Psoas muscle (tissue), 8 donors: Measurements from ENCODE around the gene MYO9A. TPM values are rescaled to one million over a fixed set of nuclear protein-coding genes. Genes with fewer than 3 reads are reported as not detected.

Experiments used
- ATAC-seq, 4 donors: fragments of 200-7000 bp; cut with Tn5 transposase; one replicate each; pipeline ENCODE4 v1.9.1; 2020; ENCODE audit warnings: moderate library complexity in 3 of 4, mild to moderate bottlenecking in 2 of 4
- DNase-seq, 2 donors: peaks; one replicate each; pipeline ENCODE4 v3.0.0-alpha.2; 2020
- H3K27ac ChIP-seq: fragments of 200-600 bp; one replicate; pipeline ENCODE4 v1.8.0; 2022
- H3K27me3 ChIP-seq, 3 donors: fragments of 200-600 bp in 1 of 3; one replicate each; pipeline versions ENCODE4 v1.6.1 to v1.8.0; 2013 to 2022; ENCODE audit warnings: low read length in 2 of 3, mild to moderate bottlenecking in 2 of 3, moderate library complexity in 1 of 3; ENCODE audit not compliant: insufficient read depth in 3 of 3
- H3K36me3 ChIP-seq, 2 donors: fragments of 200-600 bp in 1 of 2; one replicate each; pipeline versions ENCODE4 v1.6.1 to v1.8.0; 2013 to 2022; ENCODE audit warnings: low read depth in 1 of 2, mild to moderate bottlenecking in 1 of 2, moderate library complexity in 1 of 2; ENCODE audit not compliant: insufficient read depth in 1 of 2
- H3K4me1 ChIP-seq: fragments of 200-600 bp; one replicate; pipeline ENCODE4 v1.8.0; 2022
- H3K4me3 ChIP-seq: fragments of 200-600 bp; one replicate; pipeline ENCODE4 v1.8.0; 2022; ENCODE audit warnings: mild to moderate bottlenecking
- H3K9me3 ChIP-seq: fragments of 200-600 bp; one replicate; pipeline ENCODE4 v1.8.0; 2022
- WGBS, 3 donors: extraction: QIAGEN DNeasy Blood & Tissue Kit; methylation state at CpG; one replicate each; pipeline versions ENCODE4 v1.1.6 to v1.1.7; 2013; 5-methylcytosine and 5-hydroxymethylcytosine counted together
- intact Hi-C, 2 donors: fragments of 100-400 bp; cut with DNase I; formaldehyde crosslinking; loops; one replicate each; pipeline versions ENCODE4 v1.11.0 to v1.14.2; 2022
- polyA plus RNA-seq, 3 donors: library from polyadenylated mRNA; stranded (reverse); fragments of 200-250 nt; gene quantifications; one replicate each; pipeline ENCODE4 v1.2.3, GENCODE V29; 2013
- total RNA-seq, 4 donors: library from RNA; stranded (reverse); fragmentation: NEBNext Ultra II Directional in 2 of 4; extraction: Animal tissue kit (Norgen Biotek cat#: 25700) in 2 of 4; gene quantifications; one replicate each; pipeline versions ENCODE4 v1.2.1 to v1.2.4, GENCODE V29; 2021 to 2023
- TF ChIP-seq, protein P1 (sequence below): fragments of 200-600 bp; IDR thresholded peaks from one replicate; pipeline ENCODE4 v1.8.0; 2022; ENCODE audit warnings: antibody characterized with exemption
- donor health status: healthy with polysubstance abuse.
- donor health status: DM: no; HTN: no; CAD: no; lungs with moderate emphysema.
- donor health status: Bipolar disorder and iron deficiency.
- donor health status: healthy.
- donor health status: DM: yes; HTN: yes; CAD: no.
- donor health status: DM: no; HTN: no; CAD: no.
- donor health status: DM: no; HTN: no; CAD: no.
- donor health status: DM: yes; HTN: yes; CAD: no.

The MYO9A gene
- total and polyA plus RNA-seq, 7 donors = 3.4 to 28.4 (median 23.0) TPM

DNA sequence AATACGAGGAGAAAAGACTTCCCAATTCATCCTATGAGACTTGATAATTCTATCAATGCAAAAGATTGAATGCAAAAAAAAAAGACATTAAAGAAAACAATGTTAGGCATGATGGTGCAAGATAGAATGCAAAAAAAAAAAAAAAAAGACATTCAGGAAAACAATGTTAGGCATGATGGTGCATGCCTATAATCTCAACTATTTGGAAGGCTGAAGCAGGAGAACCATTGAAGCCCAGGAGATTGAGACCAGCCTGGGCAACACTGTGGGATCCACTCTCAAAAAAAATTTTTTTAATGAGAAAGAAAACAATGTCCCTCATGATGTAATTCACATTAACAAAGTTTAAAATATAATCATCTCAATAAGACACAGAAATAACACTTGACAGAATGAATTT is 75.9 kb downstream of the MYO9A start:
- no peak for ATAC-seq
- TF ChIP-seq, protein P1, sequence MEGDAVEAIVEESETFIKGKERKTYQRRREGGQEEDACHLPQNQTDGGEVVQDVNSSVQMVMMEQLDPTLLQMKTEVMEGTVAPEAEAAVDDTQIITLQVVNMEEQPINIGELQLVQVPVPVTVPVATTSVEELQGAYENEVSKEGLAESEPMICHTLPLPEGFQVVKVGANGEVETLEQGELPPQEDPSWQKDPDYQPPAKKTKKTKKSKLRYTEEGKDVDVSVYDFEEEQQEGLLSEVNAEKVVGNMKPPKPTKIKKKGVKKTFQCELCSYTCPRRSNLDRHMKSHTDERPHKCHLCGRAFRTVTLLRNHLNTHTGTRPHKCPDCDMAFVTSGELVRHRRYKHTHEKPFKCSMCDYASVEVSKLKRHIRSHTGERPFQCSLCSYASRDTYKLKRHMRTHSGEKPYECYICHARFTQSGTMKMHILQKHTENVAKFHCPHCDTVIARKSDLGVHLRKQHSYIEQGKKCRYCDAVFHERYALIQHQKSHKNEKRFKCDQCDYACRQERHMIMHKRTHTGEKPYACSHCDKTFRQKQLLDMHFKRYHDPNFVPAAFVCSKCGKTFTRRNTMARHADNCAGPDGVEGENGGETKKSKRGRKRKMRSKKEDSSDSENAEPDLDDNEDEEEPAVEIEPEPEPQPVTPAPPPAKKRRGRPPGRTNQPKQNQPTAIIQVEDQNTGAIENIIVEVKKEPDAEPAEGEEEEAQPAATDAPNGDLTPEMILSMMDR = no peak
- intact Hi-C loops = loop anchor here in 1 of 2 donors (10.0 kb wide), 1 partner anchor 113 kb away; no protein-coding TSS in a partner anchor
- Histone ChIP-seq H3K27me3 (no peaks in the 10 kb centered on the region), H3K4me1 (peaks cover 3% of the 10 kb centered on the region), H3K9me3 (no peaks in the 10 kb centered on the region), H3K36me3 (peaks cover 6 to 24% of the 10 kb centered on the region in 2 donors), H3K4me3 (no peak overlapping the region), H3K27ac (no peak overlapping the region)
- DNase-seq = no peak
- 72 to 89% (median 77%) methylated on average over 1 of the region's 1 CpG for WGBS, 3 donors

DNA sequence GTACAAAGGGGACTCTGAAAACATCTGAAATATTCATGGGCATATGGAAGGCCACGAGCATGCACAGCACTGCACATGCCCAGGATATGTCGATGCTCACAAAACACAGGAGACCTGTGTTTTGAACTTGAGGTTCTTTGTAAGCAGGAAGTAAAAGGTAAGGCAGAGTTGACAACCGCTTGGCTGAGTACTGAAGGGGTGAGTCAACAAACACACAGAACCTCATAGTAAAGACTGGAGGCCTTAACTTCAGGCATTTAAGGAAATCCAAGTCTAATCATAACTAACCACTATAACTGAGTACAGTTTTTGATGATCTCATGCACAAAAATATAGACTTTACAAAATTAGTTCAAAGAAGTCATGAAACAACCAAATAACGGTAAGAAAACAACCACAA is 80.6 kb downstream of the MYO9A start:
- no peak for ATAC-seq
- peaks cover 0 to 7% of the 10 kb centered on the region in 2 donors for H3K36me3 ChIP-seq
- H3K27ac ChIP-seq = no peak overlapping the region
- 94 to 97% (median 97%) methylated on average over 4 of the region's 4 CpGs for WGBS, 3 donors
- DNase-seq = no peak
- no peak overlapping the region for H3K4me3 ChIP-seq
- H3K4me1 ChIP-seq = peaks cover 26% of the 10 kb centered on the region
- TF ChIP-seq, protein P1 = no peak
- H3K27me3 ChIP-seq = no peaks in the 10 kb centered on the region
- H3K9me3 ChIP-seq = no peaks in the 10 kb centered on the region
- intact Hi-C loops = no loop called here

GRCh38 chr15:72034859-72035650 is 82.9 kb downstream of the MYO9A start:
- Histone ChIP-seq H3K27me3 (no peaks in the 10 kb centered on the region), H3K27ac (no peak overlapping the region), H3K4me3 (no peak overlapping the region), H3K9me3 (no peaks in the 10 kb centered on the region), H3K36me3 (no peaks in the 10 kb centered on the region), H3K4me1 (peaks cover 27% of the 10 kb centered on the region)
- DNase-seq (no peak), ATAC-seq (no peak)
- WGBS, 3 donors = 69 to 80% (median 73%) methylated on average over 4 of the region's 4 CpGs
- TF ChIP-seq, protein P1 = no peak
- intact Hi-C loops = no loop called here

DNA sequence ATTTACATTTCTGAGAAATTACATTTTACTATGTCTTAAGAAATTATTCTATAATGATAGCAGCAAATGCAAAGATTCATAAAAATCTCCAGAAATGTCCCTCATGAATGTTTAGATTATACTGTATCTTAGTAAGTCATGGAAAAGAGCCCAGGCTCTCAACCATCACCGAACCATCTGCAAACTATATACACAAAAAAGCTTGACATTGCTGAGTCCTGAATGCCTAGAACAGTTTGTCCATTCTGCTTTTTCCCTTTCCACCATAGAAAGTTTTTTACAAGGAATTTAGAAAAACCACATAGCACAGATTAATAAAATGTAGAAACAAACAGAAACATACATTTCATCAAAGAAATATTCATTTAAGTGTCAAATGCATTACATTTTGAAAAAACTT is 83.6 kb downstream of the MYO9A start:
- Histone ChIP-seq H3K4me1 (peaks cover 24% of the 10 kb centered on the region), H3K27ac (no peak overlapping the region), H3K4me3 (no peak overlapping the region), H3K9me3 (no peaks in the 10 kb centered on the region), H3K36me3 (no peaks in the 10 kb centered on the region), H3K27me3 (no peaks in the 10 kb centered on the region)
- intact Hi-C loops = no loop called here
- TF ChIP-seq, protein P1 = no peak
- ATAC-seq = no peak
- 89 to 95% (median 90%) methylated on average over 1 of the region's 1 CpG for WGBS, 3 donors
- DNase-seq = no peak
